OCI-LY1 (cell line): ENCODE measurements around the gene SLC5A9.

Experiments used
- CTCF ChIP-seq: fragments of 200-600 bp; sonication (generic), shearing (Covaris generic); IDR thresholded peaks from 2 replicates; pipeline ENCODE4 v1.5.1; 2017; ENCODE audit warnings: mild to moderate bottlenecking, antibody characterized with exemption, low read length, moderate library complexity, mixed read lengths
- EZH2 ChIP-seq: fragments of 200-600 bp; sonication (generic), shearing (Covaris generic); IDR thresholded peaks from 2 replicates; pipeline ENCODE4 v1.8.0; 2017; ENCODE audit warnings: borderline replicate concordance, mixed run types, mild to moderate bottlenecking, antibody characterized with exemption, low read length, moderate library complexity, mixed read lengths

DNA sequence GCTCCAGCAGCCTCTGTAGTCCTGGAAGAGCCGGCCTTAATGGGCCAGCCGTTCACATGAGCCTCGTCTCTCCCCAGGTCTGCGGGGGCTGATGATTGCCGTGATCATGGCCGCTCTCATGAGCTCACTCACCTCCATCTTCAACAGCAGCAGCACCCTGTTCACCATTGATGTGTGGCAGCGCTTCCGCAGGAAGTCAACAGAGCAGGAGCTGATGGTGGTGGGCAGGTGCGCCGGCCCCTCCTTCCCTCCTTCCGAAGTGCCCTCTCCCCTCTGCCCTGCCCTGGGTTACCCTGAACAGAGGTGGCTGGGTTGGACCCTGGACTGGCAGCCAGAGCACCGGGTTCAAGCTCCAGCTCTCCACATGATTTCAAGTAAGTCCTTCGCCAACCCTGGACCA, 13.1 kb downstream of the SLC5A9 start:
- TF ChIP-seq EZH2: no peak
- no peak for TF ChIP-seq CTCF
